Measurements from ENCODE around the gene DDX24.

DNA sequence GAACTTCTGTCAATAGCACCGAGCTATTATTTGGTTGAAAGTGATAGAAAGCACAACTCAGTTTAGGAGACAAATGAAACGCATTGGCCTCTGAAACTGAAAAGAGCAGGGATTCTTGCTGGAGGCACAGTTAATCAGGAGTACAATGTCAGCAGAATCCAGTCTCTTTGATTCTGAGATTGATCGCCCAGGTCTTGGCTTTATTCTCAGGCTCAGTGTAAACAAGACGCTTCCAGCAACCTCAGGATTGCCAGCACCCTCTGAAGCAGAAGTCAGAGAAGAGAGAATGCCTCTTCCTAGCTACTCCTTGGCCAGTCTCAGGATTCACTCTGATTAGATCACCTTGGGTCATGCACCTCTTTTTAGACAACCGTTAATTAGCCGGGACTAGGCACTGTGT, 66.6 kb downstream of the DDX24 start:
- TF ChIP-seq SP1 (CRISPR knock-in tag; conservative IDR thresholded peaks at IDR 0.05) (no peak), ELF4 (CRISPR knock-in tag; IDR thresholded peaks at IDR 0.05; ENCODE audit: low read depth) (no peak), ZBTB21 (CRISPR knock-in tag; IDR thresholded peaks at IDR 0.05; ENCODE audit: borderline replicate concordance) (no peak), TCF7 (CRISPR knock-in tag; IDR thresholded peaks at IDR 0.05; ENCODE audit: low read depth) (no peak), NR3C1 (CRISPR knock-in tag; conservative IDR thresholded peaks at IDR 0.05; ENCODE audit: low read depth) (no peak)
- TF ChIP-seq, protein P1, sequence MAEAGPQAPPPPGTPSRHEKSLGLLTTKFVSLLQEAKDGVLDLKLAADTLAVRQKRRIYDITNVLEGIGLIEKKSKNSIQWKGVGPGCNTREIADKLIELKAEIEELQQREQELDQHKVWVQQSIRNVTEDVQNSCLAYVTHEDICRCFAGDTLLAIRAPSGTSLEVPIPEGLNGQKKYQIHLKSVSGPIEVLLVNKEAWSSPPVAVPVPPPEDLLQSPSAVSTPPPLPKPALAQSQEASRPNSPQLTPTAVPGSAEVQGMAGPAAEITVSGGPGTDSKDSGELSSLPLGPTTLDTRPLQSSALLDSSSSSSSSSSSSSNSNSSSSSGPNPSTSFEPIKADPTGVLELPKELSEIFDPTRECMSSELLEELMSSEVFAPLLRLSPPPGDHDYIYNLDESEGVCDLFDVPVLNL (CRISPR knock-in tag; IDR thresholded peaks at IDR 0.05; ENCODE audit: borderline replicate concordance, low read depth) = no peak
- TF ChIP-seq, protein P2, sequence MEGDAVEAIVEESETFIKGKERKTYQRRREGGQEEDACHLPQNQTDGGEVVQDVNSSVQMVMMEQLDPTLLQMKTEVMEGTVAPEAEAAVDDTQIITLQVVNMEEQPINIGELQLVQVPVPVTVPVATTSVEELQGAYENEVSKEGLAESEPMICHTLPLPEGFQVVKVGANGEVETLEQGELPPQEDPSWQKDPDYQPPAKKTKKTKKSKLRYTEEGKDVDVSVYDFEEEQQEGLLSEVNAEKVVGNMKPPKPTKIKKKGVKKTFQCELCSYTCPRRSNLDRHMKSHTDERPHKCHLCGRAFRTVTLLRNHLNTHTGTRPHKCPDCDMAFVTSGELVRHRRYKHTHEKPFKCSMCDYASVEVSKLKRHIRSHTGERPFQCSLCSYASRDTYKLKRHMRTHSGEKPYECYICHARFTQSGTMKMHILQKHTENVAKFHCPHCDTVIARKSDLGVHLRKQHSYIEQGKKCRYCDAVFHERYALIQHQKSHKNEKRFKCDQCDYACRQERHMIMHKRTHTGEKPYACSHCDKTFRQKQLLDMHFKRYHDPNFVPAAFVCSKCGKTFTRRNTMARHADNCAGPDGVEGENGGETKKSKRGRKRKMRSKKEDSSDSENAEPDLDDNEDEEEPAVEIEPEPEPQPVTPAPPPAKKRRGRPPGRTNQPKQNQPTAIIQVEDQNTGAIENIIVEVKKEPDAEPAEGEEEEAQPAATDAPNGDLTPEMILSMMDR (IDR thresholded peaks at IDR 0.05) = no peak
- TF ChIP-seq, protein P3, sequence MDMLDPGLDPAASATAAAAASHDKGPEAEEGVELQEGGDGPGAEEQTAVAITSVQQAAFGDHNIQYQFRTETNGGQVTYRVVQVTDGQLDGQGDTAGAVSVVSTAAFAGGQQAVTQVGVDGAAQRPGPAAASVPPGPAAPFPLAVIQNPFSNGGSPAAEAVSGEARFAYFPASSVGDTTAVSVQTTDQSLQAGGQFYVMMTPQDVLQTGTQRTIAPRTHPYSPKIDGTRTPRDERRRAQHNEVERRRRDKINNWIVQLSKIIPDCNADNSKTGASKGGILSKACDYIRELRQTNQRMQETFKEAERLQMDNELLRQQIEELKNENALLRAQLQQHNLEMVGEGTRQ (CRISPR knock-in tag; IDR thresholded peaks at IDR 0.05) = no peak
- TF ChIP-seq, protein P4, sequence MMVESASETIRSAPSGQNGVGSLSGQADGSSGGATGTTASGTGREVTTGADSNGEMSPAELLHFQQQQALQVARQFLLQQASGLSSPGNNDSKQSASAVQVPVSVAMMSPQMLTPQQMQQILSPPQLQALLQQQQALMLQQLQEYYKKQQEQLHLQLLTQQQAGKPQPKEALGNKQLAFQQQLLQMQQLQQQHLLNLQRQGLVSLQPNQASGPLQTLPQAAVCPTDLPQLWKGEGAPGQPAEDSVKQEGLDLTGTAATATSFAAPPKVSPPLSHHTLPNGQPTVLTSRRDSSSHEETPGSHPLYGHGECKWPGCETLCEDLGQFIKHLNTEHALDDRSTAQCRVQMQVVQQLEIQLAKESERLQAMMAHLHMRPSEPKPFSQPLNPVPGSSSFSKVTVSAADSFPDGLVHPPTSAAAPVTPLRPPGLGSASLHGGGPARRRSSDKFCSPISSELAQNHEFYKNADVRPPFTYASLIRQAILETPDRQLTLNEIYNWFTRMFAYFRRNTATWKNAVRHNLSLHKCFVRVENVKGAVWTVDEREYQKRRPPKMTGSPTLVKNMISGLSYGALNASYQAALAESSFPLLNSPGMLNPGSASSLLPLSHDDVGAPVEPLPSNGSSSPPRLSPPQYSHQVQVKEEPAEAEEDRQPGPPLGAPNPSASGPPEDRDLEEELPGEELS (CRISPR knock-in tag; IDR thresholded peaks at IDR 0.05) = no peak
- TF ChIP-seq, protein P5, sequence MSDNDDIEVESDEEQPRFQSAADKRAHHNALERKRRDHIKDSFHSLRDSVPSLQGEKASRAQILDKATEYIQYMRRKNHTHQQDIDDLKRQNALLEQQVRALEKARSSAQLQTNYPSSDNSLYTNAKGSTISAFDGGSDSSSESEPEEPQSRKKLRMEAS (CRISPR knock-in tag; IDR thresholded peaks at IDR 0.05) = no peak
- TF ChIP-seq, protein P6, sequence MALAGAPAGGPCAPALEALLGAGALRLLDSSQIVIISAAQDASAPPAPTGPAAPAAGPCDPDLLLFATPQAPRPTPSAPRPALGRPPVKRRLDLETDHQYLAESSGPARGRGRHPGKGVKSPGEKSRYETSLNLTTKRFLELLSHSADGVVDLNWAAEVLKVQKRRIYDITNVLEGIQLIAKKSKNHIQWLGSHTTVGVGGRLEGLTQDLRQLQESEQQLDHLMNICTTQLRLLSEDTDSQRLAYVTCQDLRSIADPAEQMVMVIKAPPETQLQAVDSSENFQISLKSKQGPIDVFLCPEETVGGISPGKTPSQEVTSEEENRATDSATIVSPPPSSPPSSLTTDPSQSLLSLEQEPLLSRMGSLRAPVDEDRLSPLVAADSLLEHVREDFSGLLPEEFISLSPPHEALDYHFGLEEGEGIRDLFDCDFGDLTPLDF (CRISPR knock-in tag; IDR thresholded peaks at IDR 0.05) = no peak
- TF ChIP-seq, protein P7, sequence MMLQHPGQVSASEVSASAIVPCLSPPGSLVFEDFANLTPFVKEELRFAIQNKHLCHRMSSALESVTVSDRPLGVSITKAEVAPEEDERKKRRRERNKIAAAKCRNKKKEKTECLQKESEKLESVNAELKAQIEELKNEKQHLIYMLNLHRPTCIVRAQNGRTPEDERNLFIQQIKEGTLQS (CRISPR knock-in tag; conservative IDR thresholded peaks at IDR 0.05) = no peak

Measured in WTC11 (cell line).